ENCODE results near the gene SND1.

DNA sequence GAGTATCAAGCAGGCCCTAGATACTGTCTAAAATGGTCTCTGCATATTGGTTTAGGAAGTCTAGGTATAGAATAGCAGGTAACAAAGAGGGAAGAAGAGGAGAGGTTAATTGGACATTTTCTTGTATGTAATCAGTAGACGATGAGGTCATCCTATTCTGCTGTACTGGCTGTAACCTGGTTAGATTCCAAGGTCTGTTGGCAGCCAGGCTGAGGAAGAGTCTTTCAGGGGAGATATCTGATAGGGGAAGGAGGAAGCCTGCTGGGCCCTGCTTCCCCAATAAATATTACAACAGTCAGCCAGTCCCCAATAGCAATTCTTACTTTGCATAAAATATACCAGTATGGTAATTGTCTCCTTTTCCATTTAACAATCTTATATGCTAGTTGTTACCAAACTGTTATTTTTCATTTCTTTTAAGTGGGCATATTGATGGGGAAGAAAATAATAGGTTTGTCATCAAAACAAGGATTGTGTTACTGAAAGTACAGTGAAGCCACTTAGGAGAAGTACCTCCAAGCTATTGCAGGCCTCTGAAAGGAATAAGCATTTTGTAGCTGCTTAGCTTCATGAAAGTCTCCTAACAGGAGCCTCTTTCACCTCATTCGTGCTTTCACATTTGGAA lies 192.8 kb downstream of the SND1 start:
- no peak for TF ChIP-seq POLR2A (IDR thresholded peaks at IDR 0.05)
- no peak for TF ChIP-seq CTCF (IDR thresholded peaks at IDR 0.05 in 8 of 11, conservative IDR thresholded peaks at IDR 0.05 in 3 of 11)
- TF ChIP-seq POLR2AphosphoS5 (IDR thresholded peaks at IDR 0.05), result no peak
